Gastroesophageal sphincter (tissue), 4 donors: ENCODE measurements around the gene MORC4. TPM values are rescaled to one million over a fixed set of nuclear protein-coding genes. Genes with fewer than 3 reads are reported as not detected.

Source experiments
- ATAC-seq: fragments of 150-250 bp; one replicate; pipeline ENCODE4 v1.9.1; 2016; ENCODE audit warnings: mild to moderate bottlenecking, moderate library complexity
- H3K27ac ChIP-seq, 4 donors: fragments of 200-600 bp; sonication (generic) in 3 of 4; 1 replicate in 3 of 4; 2 replicates in 1 of 4; pipeline ENCODE4 v1.5.1; 2016 to 2019
- H3K27me3 ChIP-seq: fragments of 200-600 bp; sonication (generic); one replicate; pipeline ENCODE4 v1.5.1; 2019
- H3K36me3 ChIP-seq, 2 donors: fragments of 200-600 bp; sonication (generic); one replicate each; pipeline ENCODE4 v1.5.1; 2019; ENCODE audit warnings: control low read depth in 1 of 2
- H3K4me1 ChIP-seq, 3 donors: fragments of 200-600 bp; sonication (generic); 1 replicate in 2 of 3; 2 replicates in 1 of 3; pipeline ENCODE4 v1.5.1; 2016 to 2019; ENCODE audit warnings: control low read depth in 2 of 3
- H3K4me3 ChIP-seq, 2 donors: fragments of 200-600 bp; sonication (generic); one replicate each; pipeline ENCODE4 v1.5.1; 2019; ENCODE audit warnings: mild to moderate bottlenecking in 1 of 2, moderate library complexity in 1 of 2
- H3K9me3 ChIP-seq, 3 donors: fragments of 200-600 bp; sonication (generic); one replicate each; pipeline ENCODE4 v1.5.1; 2017 to 2019; ENCODE audit warnings: control low read depth in 2 of 3
- CTCF ChIP-seq, 4 experiments: fragments of 200-600 bp in 2 of 4; fragments of 450-650 bp in 2 of 4; sonication (generic) in 1 of 4; IDR thresholded peaks; one replicate each; pipeline ENCODE4 v1.5.1; 2017 to 2019; ENCODE audit warnings: antibody characterized with exemption in 4 of 4, mild to moderate bottlenecking in 2 of 4, moderate library complexity in 2 of 4
- EP300 ChIP-seq: sonication (generic); formaldehyde crosslinking; IDR thresholded peaks from one replicate; pipeline ENCODE4 v1.6.1; 2017; ENCODE audit warnings: antibody characterized with exemption, mild to moderate bottlenecking
- POLR2A ChIP-seq, 2 donors: fragments of 450-650 bp; IDR thresholded peaks; one replicate each; pipeline ENCODE4 v1.6.1; 2017; ENCODE audit warnings: antibody characterized with exemption in 2 of 2, mild to moderate bottlenecking in 2 of 2, moderate library complexity in 1 of 2
- POLR2AphosphoS5 ChIP-seq: sonication (generic); formaldehyde crosslinking; IDR thresholded peaks from one replicate; pipeline ENCODE4 v1.6.1; 2017; ENCODE audit warnings: antibody characterized with exemption
- WGBS, 2 donors: methylation state at CpG; one replicate each; pipeline ENCODE4 v1.1.5; 2018; ENCODE audit warnings: low coverage in 1 of 2; 5-methylcytosine and 5-hydroxymethylcytosine counted together
- total RNA-seq, 4 donors: library from RNA; depleted of rRNA; stranded (reverse); fragments of >200 nt; gene quantifications; one replicate each; pipeline ENCODE4 v1.1.0, GENCODE V29; 2016

The MORC4 gene
- total RNA-seq, 4 donors from 2014 or later: 10.7 to 19.5 (median 15.4) TPM

- H3K27ac ChIP-seq: no peak overlapping the region
- H3K27me3 ChIP-seq: no peaks in the 10 kb centered on the region
- H3K36me3 ChIP-seq: no peaks in the 10 kb centered on the region
- no peak for ATAC-seq
- TF ChIP-seq POLR2A (IDR thresholded peaks at IDR 0.05) (no peak), EP300 (no peak), POLR2AphosphoS5 (no peak), CTCF (IDR thresholded peaks at IDR 0.05) (no peak)
- WGBS, 2 donors: 71% methylated on average over 3 of the region's 4 CpGs; no CpG with 5 or more reads in 1 of the 2 donors
- H3K4me3 ChIP-seq: no peak overlapping the region
- H3K9me3 ChIP-seq: no peaks in the 10 kb centered on the region
- H3K4me1 ChIP-seq: no peaks in the 10 kb centered on the region
These were observed 8.0 kb upstream of the MORC4 start for GRCh38 chrX:107008034-107008433.

GRCh38 chrX:106999002-106999975 lies 723 bp downstream of the MORC4 start:
- ATAC-seq: peak; percentile 64
- peak overlapping the region; percentile 68 to 94 for H3K4me3 ChIP-seq
- 0 to 17% methylated on average over 1 to 6 of the region's 88 CpGs for WGBS, 2 donors
- H3K4me1 ChIP-seq: no peaks in the 10 kb centered on the region
- H3K9me3 ChIP-seq: no peaks in the 10 kb centered on the region
- H3K27ac ChIP-seq: peak overlapping the region; percentile 55 to 88 (median 86)
- H3K36me3 ChIP-seq: no peaks in the 10 kb centered on the region
- H3K27me3 ChIP-seq: no peaks in the 10 kb centered on the region
- TF ChIP-seq CTCF (IDR thresholded peaks at IDR 0.05) (peak in 3 of 4 experiments; percentile 27 to 65 (median 30)), POLR2A (IDR thresholded peaks at IDR 0.05) (no peak)

GRCh38 chrX:106997611-106998010 lies 2.4 kb downstream of the MORC4 start:
- ATAC-seq: no peak
- no peak overlapping the region for H3K4me3 ChIP-seq
- TF ChIP-seq CTCF (IDR thresholded peaks at IDR 0.05) (no peak), EP300 (no peak), POLR2AphosphoS5 (no peak), POLR2A (IDR thresholded peaks at IDR 0.05) (no peak)
- H3K27me3 ChIP-seq: no peaks in the 10 kb centered on the region
- WGBS, 2 donors: 55 to 57% methylated on average over 2 to 3 of the region's 3 CpGs
- no peaks in the 10 kb centered on the region for H3K4me1 ChIP-seq
- no peak overlapping the region for H3K27ac ChIP-seq
- H3K36me3 ChIP-seq: peaks cover 0 to 3% of the 10 kb centered on the region in 2 donors
- no peaks in the 10 kb centered on the region for H3K9me3 ChIP-seq

GRCh38 chrX:106995678-106996077 lies 4.3 kb downstream of the MORC4 start:
- 60 to 100% methylated on average over 1 of the region's 2 CpGs for WGBS, 2 donors
- ATAC-seq: no peak

More at GRCh38 chrX:106995678-106996077, 4.3 kb downstream of the MORC4 start:
- Histone ChIP-seq H3K9me3 (no peaks in the 10 kb centered on the region), H3K27me3 (no peaks in the 10 kb centered on the region), H3K4me3 (no peak overlapping the region), H3K27ac (no peak overlapping the region), H3K4me1 (no peaks in the 10 kb centered on the region), H3K36me3 (peaks cover 0 to 17% of the 10 kb centered on the region in 2 donors)
- TF ChIP-seq EP300: no peak
- TF ChIP-seq CTCF (IDR thresholded peaks at IDR 0.05): no peak
- no peak for TF ChIP-seq POLR2A (IDR thresholded peaks at IDR 0.05)
- TF ChIP-seq POLR2AphosphoS5: no peak
